ENCODE results near the gene DGKQ.

DGKQ gene

DNA sequence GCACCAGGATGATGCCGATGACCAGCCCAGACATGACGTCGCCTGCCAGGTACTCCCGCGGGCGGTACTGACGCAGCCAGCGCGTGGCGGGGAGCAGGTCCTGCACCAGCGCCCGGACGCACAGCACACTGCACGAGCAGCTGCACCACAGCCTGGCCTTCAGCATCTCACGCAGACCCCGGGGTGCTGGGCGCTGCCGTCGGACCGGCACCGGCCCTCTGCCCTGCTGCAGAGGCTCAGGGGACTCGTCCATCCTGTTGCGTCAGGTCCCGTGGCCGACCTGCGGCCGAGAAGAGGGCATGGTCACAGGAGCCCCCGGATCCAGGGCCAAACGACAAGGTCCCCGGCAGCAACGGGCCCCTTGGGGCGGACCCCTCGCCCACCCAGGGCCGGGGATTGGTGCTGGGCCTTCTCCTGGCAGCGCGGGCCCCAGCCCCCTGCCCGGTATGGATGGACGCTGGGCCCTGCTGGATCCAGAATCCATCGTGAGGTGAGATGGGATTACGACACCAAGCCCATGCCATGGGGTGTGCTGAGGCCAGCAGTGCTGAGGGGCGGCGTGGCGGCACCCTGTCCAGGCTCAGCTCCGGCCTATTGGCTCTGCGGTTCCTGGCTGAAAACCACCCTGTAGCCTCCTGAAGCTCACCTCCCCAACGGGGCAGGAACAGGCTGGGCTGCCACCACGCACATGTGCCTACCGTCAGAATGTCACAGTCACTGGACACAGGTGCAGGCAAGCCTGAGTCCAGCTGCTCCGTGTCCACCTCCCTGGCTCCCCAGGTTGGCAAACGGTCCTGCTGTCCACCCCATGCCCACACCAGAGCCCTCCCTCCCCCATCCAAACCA, 18.3 kb upstream of the DGKQ start:
- no peak overlapping the region for H3K27ac Mint-ChIP-seq
- H3K9me3 Mint-ChIP-seq = no peaks in the 10 kb centered on the region
- peaks cover under 1% of the 10 kb centered on the region for H3K27me3 Mint-ChIP-seq
- no peak overlapping the region for H3K4me3 Mint-ChIP-seq
- H3K4me1 Mint-ChIP-seq (ENCODE audit: low read depth) = peaks cover under 1% of the 10 kb centered on the region
- no peaks in the 10 kb centered on the region for H3K36me3 Mint-ChIP-seq (ENCODE audit: low read depth)

DNA sequence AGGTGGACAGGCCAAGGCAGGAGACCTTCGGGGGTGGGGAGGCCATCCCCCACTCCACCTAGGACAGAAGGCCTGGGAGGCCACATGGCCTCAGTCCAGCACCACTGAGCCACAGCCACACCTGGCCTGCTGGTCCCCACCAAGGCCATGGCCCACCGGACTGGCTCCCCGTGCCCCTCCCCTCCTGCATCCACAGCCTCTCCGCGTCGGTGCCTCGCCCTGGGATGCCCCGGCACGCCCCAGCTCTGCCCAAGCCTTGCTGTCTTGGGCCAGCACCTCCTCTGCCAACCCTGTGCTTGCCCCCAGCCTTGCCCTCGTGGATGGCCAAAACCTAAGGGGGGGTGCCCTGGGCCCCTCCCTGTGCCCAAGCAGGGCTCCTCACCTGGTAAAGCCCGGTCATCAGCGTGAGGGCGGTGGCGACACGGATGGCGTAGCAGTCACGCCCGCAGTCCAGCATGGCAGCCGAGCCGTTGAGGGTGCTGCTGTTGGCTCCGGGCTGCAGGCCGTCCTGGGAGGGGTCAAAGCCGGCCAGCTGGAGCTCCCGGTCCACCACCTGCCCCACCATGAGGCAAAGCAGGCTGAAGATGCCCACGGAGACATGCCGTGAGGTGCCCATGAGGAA, 17.5 kb upstream of the DGKQ start:
- Mint-ChIP-seq H3K4me3 (no peak overlapping the region), H3K27ac (no peak overlapping the region), H3K9me3 (no peaks in the 10 kb centered on the region), H3K36me3 (ENCODE audit: low read depth) (no peaks in the 10 kb centered on the region), H3K27me3 (no peaks in the 10 kb centered on the region), H3K4me1 (ENCODE audit: low read depth) (peaks cover 7% of the 10 kb centered on the region)

DNA sequence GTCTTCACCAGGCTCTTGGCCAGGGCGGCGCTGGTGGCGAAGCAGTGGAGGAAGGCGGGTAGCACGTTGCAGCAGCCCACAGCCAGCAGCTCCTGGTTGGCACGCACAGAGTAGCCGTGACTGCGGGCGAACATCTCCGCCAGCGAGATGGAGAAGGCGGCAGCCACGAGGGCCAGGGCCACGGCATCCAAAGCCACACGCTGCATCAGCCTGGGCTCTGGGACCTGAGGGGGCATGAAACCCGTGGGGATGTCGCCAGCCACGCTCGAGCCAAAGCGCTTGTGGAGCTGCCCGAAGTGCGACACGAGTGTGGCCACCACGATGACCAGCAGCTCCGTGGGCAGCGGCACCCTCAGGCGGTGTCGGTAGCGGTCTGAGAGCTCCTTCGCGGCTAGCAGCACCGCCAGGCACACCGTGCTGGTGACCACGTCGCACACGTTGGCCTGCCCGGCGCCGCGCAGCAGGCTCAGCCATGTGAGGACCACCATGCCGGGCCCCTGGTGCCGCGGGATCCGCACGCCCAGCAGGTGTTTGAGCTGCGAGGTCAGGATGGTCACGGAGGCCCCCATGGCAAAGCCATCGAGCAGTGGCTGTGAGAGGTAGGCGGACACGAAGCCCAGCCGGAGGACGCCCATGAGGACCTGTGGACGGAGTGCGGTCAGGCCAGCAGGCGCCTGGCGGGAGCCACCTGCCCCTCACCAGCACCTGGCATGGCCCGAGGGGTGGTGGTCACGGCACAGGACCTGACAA, 16.5 kb upstream of the DGKQ start:
- Mint-ChIP-seq H3K27ac (no peak overlapping the region), H3K9me3 (no peaks in the 10 kb centered on the region), H3K36me3 (ENCODE audit: low read depth) (no peaks in the 10 kb centered on the region), H3K4me1 (ENCODE audit: low read depth) (peaks cover 15% of the 10 kb centered on the region), H3K4me3 (no peak overlapping the region), H3K27me3 (no peaks in the 10 kb centered on the region)

DNA sequence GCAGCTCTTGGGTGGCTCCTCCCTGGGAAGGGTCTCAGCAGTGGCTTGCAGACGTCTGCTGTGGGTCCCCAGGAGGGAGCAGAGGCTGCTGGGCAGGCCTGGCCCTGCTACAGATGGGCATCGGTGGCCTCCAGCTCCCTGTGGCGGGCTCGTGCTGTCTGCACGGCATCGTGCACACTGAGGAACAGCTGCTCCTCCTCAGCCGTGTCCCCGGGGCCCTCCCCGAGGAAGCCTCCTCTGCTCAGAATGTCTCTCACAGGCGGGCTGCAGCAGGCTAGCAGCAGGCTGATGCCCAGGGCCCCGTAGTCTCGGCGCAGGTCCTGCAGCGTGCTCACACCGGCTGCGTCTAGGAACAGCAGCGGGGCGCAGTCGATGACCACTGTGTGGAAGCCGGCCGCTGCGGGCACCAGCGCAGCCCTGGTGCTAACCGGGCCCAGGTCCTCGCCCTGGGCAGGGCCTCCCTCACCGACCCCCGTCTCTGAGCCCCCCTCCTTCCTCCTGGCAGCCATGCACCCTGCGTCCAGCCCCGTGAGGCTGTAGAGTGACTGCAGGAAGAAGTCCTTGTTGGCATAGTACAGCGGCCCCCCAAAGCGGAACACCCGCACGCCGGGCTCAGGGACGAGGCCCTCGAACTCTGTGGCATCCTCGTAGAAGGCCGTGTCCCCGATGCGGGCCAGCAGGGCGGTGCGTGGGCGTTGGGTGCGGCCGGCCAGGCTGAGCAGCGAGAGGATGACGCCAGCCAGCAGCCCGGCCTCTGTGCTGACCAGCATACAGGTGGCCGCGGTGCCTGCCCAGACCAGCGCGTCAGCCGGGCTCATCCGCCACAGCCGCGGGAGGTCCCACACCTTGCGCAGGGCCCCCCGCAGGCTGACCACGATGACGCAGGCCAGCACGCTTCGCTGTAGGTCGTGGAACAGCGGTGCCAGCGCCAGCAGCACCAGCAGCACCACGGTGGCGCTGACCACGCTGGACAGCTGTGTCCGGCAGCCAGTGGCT, 15.7 kb upstream of the DGKQ start:
- Mint-ChIP-seq H3K27me3 (no peaks in the 10 kb centered on the region), H3K9me3 (no peaks in the 10 kb centered on the region), H3K4me3 (no peak overlapping the region), H3K27ac (no peak overlapping the region), H3K36me3 (ENCODE audit: low read depth) (no peaks in the 10 kb centered on the region), H3K4me1 (ENCODE audit: low read depth) (peaks cover 24% of the 10 kb centered on the region)

DNA sequence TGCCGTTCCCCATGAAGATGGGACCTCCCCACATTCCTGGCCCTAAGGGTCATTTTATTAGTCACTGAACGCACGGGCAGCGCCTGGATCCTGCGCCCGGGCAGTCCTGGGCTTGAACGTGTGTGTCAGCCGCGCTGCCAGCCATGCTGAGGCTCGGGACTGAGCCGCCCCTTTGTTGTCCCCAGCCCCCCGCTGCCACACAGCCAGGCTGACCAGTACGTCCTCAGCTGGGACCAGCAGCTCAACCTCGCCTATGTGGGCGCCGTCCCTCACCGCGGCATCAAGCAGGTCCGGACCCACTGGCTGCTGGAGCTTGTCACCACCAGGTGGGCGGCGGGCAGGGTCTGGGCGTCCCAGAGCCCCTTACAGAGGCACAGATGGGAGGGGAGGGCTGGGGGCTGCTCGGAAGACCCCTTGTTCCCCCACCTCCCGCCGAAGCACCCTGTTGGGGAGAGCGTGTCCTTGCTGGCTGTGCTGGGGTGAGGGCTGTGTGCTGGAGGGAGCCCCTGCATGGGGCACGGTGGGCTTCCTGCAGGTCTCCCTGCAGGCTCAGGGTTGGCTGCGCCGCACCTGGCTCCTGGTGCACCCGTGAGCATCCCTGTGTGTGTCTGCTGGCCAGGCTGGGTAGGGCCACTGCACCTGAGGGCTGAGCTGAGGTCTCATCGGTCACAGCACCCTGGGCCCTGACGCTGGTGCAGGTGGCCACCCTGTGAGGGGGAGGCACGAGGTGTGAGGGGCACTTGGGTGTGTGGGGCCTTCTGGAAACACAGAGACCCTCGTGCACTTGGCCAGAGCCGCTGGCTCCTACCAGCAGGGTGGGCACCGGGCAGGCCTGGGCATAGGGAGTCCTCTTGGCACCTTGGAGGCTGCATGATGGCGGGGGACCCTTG, 14.5 kb upstream of the DGKQ start:
- H3K4me1 Mint-ChIP-seq (ENCODE audit: low read depth) = peaks cover 24% of the 10 kb centered on the region
- H3K27ac Mint-ChIP-seq = no peak overlapping the region
- H3K27me3 Mint-ChIP-seq = no peaks in the 10 kb centered on the region
- H3K36me3 Mint-ChIP-seq (ENCODE audit: low read depth) = no peaks in the 10 kb centered on the region
- H3K9me3 Mint-ChIP-seq = no peaks in the 10 kb centered on the region
- peak overlapping the region; percentile 75 for H3K4me3 Mint-ChIP-seq

DNA sequence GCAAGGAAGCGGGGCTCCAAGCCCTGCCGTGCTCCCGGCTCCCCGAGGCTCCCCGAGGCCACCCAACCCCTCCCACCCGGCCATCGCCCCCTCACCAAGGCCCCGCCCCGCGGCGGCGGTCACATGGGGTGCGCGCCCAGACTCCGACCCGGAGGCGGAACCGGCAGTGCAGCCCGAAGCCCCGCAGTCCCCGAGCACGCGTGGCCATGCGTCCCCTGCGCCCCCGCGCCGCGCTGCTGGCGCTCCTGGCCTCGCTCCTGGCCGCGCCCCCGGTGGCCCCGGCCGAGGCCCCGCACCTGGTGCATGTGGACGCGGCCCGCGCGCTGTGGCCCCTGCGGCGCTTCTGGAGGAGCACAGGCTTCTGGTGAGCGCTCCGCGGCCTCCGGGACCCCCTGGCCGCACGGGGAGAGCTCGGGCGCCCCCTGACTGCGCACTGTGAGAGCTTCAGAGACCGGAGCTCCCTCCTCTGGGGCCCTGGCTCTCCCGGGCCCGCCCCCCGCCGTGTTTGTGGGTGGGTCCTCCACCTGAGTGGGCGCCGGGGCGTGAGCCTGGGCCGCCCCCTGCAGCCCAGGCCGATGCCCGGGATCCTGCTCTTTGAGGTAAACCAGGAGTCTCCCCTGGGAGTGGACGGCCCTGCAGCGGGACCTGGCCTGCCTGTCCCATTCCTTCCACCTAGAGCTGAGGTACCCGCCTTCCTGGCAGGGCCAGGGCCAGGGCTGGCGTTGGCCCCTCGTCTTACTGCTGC, 13.7 kb upstream of the DGKQ start, which contains the start of gene IDUA:
IDUA (plus strand) TSS at position 166 of the 745 bp plus-strand sequence; CDS start at position 207, 41 bp downstream.
- Mint-ChIP-seq H3K4me3 (peak within 1 kb of the TSS; percentile 88), H3K27ac (peak within 1 kb of the TSS; percentile 78), H3K27me3 (no peaks in the 10 kb centered on the region), H3K9me3 (no peaks in the 10 kb centered on the region), H3K4me1 (ENCODE audit: low read depth) (peaks cover 24% of the 10 kb centered on the region), H3K36me3 (ENCODE audit: low read depth) (no peaks in the 10 kb centered on the region)

DNA sequence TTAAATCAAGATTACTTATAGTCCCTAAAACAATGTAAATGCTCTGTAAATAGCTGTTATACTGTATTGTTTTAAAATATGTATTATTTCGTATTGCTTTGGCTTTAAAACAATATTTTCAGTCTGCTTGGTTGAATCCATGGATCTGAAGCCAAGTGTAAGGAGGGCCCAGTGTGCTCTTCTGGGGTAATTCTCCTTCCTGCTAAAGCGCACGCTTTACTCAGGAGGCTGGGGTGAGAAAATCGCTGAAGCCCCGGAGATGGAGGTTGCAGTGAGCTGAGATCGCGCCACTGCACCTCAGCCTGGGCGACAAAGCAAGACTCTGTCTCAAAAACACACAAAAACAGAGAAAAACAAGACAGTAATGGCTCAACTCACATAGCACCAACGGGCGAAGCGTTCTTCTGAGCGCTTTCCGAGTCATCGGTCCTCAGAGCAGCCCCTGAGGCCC, 13.1 kb upstream of the DGKQ start:
- H3K36me3 Mint-ChIP-seq (ENCODE audit: low read depth) = no peaks in the 10 kb centered on the region
- H3K9me3 Mint-ChIP-seq = no peaks in the 10 kb centered on the region
- H3K27ac Mint-ChIP-seq = peak overlapping the region; percentile 78
- no peaks in the 10 kb centered on the region for H3K27me3 Mint-ChIP-seq
- peak overlapping the region; percentile 88 for H3K4me3 Mint-ChIP-seq
- H3K4me1 Mint-ChIP-seq (ENCODE audit: low read depth) = peaks cover 24% of the 10 kb centered on the region

DNA sequence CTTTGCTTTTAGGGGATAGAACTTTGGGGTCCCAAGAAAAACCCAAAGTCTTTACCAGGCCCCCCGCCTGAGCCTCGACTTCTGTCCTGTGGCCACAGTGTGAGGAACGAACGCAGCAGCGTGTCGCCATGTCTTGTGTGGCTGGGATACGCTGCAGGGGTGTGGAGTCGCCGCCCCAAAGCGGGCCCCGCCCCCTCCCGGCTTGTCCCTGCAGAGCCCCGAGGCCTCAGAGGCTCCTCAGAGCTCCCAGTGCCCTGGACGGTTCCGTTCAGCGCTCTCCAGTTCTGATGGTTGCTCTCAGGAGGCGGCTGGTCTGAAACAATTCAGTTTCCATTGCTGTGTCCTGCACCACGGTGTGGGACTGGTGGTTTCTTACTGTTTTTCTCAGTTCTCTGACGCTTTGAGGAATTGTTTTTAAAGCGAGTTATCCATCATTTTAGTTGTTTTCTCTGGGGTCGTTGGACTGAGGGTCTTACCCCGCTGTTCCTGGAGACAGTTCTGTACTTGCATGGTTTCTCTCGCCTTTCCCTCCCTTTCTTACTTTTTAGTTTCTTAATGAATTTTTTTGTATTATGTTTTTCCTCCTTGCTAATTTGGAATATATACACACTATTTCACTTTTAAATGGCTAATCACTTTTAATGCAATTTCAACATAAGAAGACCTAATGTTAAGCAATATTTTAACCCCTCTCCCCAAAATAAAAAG, 11.9 kb upstream of the DGKQ start:
- H3K27me3 Mint-ChIP-seq = no peaks in the 10 kb centered on the region
- peaks cover 24% of the 10 kb centered on the region for H3K4me1 Mint-ChIP-seq (ENCODE audit: low read depth)
- H3K36me3 Mint-ChIP-seq (ENCODE audit: low read depth) = no peaks in the 10 kb centered on the region
- H3K27ac Mint-ChIP-seq = peak overlapping the region; percentile 61
- H3K4me3 Mint-ChIP-seq = peak overlapping the region; percentile 88
- no peaks in the 10 kb centered on the region for H3K9me3 Mint-ChIP-seq

DNA sequence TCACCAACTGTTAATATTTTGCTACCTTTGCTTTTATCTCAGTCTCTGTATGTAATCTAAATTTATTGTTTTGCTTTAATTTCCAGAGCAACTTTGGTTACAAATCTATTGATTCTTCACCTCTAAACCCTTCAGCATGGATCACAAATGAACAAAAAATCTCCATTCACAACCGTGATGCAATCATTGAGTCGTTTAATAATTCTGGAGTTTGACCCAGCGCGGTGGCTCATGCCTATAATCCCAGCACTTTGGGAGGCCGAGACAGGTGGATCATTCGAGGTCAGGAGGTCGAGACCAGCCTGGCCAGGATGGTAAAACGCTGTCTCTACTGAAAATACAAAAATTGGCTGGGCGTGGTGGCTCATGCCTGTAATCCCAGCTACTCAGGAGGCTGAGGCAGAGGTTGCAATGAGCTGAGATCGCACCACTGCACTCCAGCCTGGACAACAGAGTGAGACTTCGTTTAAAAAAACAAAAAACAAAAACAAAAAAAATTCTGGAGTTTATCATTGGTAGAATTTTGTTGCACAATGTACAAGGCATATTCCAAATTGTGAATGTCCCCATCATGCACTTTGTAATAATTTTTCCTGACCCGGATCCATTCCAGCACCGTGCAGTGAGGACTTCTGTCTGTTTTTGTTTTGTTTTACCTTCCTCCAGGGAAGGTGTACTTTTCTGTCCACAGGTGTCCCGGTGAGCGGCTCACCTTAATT, 11.1 kb upstream of the DGKQ start:
- Mint-ChIP-seq H3K4me3 (peak overlapping the region; percentile 88), H3K27me3 (no peaks in the 10 kb centered on the region), H3K4me1 (ENCODE audit: low read depth) (peaks cover 24% of the 10 kb centered on the region)

DNA sequence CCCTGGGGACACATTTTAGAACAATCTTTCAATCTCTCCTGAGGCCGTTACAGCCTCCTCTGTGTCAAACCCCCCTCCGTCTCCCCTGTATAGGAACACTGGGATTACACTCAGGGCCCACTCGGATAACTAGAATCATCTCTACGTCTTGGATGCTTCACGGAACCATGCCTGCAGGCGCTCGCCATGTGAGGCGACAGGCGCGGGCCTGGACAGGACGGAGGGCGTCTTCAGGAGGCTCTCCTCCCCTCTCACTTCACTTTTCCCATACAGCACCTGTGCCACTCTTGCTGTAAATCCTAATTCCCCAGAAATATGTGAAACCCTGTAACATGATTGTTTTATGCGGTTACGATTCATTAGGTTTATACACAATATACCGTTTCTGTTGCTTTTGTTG, 9.4 kb upstream of the DGKQ start:
- Mint-ChIP-seq H3K4me3 (no peak overlapping the region), H3K27ac (no peak overlapping the region), H3K9me3 (no peaks in the 10 kb centered on the region), H3K27me3 (no peaks in the 10 kb centered on the region), H3K36me3 (ENCODE audit: low read depth) (no peaks in the 10 kb centered on the region), H3K4me1 (ENCODE audit: low read depth) (peaks cover 24% of the 10 kb centered on the region)

More for the DNA sequence above, 11.1 kb upstream of the DGKQ start:
- no peak overlapping the region for H3K27ac Mint-ChIP-seq
- no peaks in the 10 kb centered on the region for H3K9me3 Mint-ChIP-seq
- H3K36me3 Mint-ChIP-seq (ENCODE audit: low read depth) = no peaks in the 10 kb centered on the region

DNA sequence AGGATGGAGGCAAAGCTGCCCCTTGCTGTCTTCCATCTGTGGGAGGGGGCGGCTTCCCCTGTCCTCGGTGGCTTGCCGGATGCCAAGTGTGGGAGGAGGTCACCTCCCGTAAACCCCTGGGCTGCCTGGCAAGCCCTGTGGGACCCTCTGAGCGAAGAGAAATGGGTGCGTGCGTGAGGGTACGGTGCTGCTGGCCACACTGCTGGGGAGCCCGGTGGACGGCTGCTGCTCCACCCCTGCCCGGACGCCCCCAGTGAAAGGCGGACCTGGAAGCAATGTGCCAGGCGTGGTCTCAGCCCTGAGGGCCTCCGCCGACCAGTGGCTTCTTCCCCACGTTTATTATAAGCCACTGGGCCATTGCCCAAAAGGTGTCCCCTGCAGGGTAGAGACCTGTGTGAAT, 8.9 kb upstream of the DGKQ start:
- Mint-ChIP-seq H3K4me3 (no peak overlapping the region), H3K9me3 (no peaks in the 10 kb centered on the region), H3K27me3 (no peaks in the 10 kb centered on the region), H3K36me3 (ENCODE audit: low read depth) (no peaks in the 10 kb centered on the region), H3K4me1 (ENCODE audit: low read depth) (peaks cover 24% of the 10 kb centered on the region), H3K27ac (no peak overlapping the region)

All from stimulated activated naive CD8-positive, alpha-beta T cell treated with anti-CD3 and anti-CD28 coated beads, Interleukin-15, Interleukin-2, amounts not matched to agents 100 ng/mL and 50 ng/mL, for 24 hours (primary cell).